ENCODE data around the gene TSNAX.

GRCh38 chr1:231592809-231593208 lies 64.3 kb downstream of the TSNAX start:
- TF ChIP-seq CTCF (IDR thresholded peaks at IDR 0.05) (no peak), EP300 (IDR thresholded peaks at IDR 0.05) (no peak), POLR2A (IDR thresholded peaks at IDR 0.05) (no peak)
